ENCODE data around the gene UROC1.

UROC1 gene

DNA sequence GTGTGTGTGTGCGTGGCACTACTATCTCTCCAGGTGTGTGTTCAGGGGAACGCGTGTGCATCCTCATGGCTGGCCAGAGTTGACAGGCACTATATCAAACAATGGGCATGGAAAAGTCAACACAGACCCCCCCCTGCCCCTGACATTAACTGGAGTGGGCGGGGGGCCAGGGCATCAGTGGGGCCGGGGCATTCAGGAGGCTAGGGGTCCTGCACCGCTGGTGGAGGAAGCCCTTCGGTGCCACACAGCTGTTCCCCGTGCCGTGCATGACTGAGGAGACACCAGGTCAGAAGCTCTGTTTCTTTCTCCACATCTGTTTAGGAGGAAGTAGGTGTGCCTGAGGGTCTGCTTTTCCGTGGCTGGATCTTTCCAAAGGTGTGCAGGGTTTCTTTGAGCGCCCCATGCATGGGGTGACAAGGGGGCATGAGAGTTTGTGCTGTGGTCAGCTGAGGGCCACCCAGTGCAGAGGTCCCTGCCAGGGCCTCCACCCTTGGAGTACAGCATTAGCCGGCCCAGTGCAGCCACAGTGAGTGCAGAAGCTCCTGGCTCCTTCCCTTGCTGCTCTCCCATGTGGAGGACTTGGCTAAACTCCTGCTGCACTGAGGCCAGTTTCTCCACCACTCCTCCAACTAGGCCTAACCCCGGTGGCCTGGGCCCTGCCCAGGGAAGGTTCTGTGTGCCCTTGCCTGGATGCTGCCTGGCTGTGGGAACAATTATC is 33.7 kb upstream of the UROC1 start:
- TF ChIP-seq, protein P1, sequence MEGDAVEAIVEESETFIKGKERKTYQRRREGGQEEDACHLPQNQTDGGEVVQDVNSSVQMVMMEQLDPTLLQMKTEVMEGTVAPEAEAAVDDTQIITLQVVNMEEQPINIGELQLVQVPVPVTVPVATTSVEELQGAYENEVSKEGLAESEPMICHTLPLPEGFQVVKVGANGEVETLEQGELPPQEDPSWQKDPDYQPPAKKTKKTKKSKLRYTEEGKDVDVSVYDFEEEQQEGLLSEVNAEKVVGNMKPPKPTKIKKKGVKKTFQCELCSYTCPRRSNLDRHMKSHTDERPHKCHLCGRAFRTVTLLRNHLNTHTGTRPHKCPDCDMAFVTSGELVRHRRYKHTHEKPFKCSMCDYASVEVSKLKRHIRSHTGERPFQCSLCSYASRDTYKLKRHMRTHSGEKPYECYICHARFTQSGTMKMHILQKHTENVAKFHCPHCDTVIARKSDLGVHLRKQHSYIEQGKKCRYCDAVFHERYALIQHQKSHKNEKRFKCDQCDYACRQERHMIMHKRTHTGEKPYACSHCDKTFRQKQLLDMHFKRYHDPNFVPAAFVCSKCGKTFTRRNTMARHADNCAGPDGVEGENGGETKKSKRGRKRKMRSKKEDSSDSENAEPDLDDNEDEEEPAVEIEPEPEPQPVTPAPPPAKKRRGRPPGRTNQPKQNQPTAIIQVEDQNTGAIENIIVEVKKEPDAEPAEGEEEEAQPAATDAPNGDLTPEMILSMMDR (IDR thresholded peaks at IDR 0.05; ENCODE audit: low read length, missing control alignments): no peak
- DNase-seq (ENCODE audit: low read depth): no peak
- H3K4me3 ChIP-seq (replicated peaks; ENCODE audit: low read depth, low read length): no peak overlapping the region

DNA sequence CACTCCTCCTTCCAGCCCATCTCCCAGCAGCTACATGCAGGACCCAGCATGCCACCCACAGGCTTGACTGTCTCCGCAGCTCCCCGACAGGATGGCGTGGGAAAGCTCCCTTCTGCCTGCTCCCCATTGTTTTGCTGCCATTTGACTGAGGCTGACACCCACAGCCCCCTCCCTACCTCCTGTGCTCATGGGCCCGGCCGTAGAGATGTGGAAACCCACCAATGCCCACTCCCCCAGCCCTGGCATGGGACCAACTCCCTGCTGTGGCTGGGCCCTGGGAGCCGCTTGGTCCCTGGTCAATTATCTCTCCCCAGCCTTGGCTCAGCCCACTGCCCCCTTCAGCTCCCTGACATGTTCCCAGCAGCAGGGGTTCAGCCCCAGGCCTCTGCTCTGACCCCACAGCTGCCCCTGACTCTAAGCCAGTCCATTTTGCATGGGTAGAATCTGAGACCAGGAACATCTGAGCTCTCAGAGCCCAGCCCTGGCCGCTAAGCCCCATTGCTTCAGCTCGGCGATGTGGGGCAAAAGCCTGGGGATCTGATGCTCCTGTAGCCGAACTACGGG is 33.0 kb upstream of the UROC1 start:
- no peak for DNase-seq (ENCODE audit: low read depth)
- no peak overlapping the region for H3K4me3 ChIP-seq (replicated peaks; ENCODE audit: low read depth, low read length)
- TF ChIP-seq, protein P1 (IDR thresholded peaks at IDR 0.05; ENCODE audit: low read length, missing control alignments): no peak

DNA sequence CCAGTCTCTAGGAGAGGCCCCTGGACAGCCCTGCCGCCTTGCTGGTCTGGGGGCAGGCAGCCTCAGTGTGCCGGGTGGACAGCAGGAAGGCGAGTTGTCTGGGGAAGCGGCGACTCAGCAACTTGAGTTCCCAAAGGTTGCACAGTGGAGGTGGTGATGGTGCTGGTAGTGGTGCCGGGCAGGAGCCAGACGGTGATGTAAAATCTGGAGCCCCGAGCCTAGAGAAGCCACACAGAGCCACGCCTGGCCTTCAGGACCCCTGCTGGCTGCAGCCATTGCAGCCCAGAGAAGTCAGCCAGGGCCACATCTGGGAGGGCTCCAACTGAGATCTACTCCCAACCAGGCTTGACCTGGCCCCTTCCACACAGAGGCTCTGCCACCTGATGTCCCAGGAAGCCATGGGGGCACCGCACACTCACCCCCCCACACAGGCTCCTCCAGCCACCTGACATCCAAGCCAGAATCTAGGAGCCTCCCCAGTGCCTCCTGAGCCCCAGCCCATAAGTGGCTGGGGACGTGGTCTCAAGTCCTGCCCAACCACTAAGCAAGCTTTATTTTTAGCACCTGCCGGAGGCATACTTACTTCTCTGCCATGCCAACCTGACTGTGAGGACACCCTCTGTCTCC is 32.4 kb upstream of the UROC1 start:
- DNase-seq (ENCODE audit: low read depth): no peak
- TF ChIP-seq, protein P1 (IDR thresholded peaks at IDR 0.05; ENCODE audit: low read length, missing control alignments): no peak
- H3K4me3 ChIP-seq (replicated peaks; ENCODE audit: low read depth, low read length): no peak overlapping the region

DNA sequence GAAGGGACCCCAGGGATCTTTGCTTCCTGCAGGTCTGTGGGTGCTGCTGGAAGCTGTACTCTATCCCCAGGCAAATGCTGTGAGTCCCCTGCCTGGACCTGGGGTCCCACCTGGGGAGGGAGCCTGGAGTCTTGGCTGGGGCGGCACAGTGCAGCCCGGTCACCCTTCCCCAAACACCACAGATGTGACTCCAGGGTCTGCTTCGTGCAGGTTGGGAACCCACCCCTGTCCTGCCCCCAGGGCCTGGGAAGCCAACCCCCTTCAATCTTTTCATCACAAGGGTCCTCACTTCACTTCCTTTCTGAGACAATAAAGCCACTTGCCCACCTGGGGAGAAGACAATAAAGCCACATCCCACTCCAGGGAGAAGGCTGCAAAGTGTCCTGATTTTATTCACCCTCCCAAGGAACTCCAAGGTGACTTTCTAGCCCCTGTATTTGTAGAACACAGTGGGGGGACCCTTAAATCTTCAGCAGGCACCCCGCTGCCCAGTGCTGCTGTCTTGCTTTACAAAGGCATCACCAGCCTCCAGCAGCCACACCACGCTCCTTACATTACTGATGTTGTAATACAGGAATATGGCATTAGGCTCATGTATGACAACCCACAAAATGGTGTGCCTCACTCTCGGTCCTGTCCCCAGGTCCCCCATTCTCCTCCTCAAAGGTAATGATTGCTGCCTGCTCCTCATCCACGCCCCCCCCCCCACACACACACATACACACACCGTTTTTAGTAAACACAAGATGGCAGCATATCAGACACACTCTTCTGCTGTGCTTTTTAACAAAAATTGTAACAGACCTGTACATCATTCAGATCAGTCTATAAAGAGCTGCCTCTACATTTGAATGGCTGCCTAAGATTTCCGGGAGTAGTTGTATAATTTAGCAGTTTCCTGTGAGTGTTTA is 31.2 kb upstream of the UROC1 start:
- TF ChIP-seq, protein P1 (IDR thresholded peaks at IDR 0.05; ENCODE audit: low read length, missing control alignments): no peak
- H3K4me3 ChIP-seq (replicated peaks; ENCODE audit: low read depth, low read length): no peak overlapping the region

DNA sequence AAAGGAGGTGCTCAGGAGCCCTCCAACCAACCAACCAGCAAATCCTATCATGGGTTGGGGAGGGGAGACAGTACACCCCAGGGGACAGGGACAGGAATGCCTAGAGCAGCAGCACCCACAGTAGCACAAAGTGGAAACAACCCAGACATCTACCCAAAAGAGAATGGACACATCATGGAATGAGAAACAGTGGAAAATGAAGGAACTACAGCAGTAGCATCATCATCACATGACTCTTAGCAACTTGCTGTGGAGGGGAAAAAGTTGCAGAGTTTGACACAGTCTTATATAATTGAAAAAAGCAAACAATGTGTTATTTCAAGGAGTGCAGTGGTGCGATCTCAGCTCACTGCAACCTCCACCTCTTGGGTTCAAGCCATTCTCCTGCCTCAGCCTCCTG is 30.1 kb upstream of the UROC1 start:
- DNase-seq (ENCODE audit: low read depth): no peak
- no peak overlapping the region for H3K4me3 ChIP-seq (replicated peaks; ENCODE audit: low read depth, low read length)
- TF ChIP-seq, protein P1 (IDR thresholded peaks at IDR 0.05; ENCODE audit: low read length, missing control alignments): no peak

More for the DNA sequence above, 31.2 kb upstream of the UROC1 start:
- no peak for DNase-seq (ENCODE audit: low read depth)

DNA sequence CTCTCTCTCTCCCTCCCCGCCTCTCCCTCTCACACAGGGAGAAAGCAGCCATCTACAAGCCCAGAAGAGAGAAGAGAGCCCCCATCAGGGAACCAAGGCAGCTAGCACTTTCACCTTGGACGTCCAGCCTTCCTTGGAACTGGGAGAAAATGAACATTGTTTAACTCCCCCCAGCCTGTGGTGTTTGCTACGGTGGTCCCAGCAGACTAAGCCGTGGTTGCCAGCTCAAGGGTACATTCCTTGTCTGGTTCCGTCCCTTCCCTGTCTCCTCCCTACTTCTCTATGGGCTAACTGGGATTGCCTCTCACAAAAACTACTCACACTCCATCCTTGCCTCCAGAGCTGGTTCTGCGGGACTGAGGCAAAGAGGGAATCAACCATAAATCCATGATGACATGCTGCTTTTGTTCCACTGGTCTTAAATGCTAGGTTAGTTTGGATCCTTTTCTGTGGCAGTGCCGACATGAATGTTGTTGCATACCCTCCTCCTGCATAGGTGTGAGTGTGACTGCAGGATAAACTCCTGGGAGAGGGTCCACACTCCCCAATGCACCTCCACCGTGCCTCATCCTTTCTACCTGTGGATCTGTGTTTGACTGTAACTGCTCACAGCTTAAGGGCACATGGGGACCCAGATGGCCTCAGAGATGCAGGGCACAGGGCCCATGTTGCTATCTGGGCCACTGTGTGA is 29.1 kb upstream of the UROC1 start:
- TF ChIP-seq, protein P1 (IDR thresholded peaks at IDR 0.05; ENCODE audit: low read length, missing control alignments): no peak
- no peak overlapping the region for H3K4me3 ChIP-seq (replicated peaks; ENCODE audit: low read depth, low read length)
- DNase-seq (ENCODE audit: low read depth): no peak

Measured in fibroblast of pulmonary artery (primary cell).